ENCODE data around the gene PRKCI. TPM values are rescaled to one million over a fixed set of nuclear protein-coding genes. Genes with fewer than 3 reads are reported as not detected.

Gene PRKCI
- total RNA-seq, 1 experiment from 2014 or later = 25.2 TPM

DNA sequence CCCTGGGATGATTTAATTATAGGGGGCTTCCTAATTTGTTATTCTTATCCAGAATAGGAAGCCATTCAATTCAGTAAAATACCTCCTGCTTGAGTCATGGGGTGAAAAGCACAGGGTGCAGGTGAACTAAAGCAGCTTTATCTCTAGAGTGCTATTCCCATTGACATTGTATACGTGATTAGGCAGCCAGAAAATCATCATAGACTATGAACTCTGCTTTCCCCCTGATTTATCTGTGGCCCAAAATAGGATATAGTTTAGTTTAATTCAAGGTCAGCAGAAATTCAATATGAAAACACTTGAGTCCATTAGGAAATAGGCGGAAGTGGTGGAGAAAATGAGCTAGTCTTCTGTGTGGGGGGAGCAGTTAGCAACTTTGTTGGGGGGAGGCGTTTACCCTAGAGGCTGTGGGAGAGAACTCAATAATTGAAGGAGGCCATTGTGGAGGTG, 18.2 kb upstream of the PRKCI start:
- ATAC-seq (no peak), DNase-seq (ENCODE audit: low read depth, low spot score) (no peak)
- Histone ChIP-seq H3K36me3 (ENCODE audit: control insufficient read depth in 1 of 2, insufficient read depth in 2 of 2, low read length in 2 of 2) (no peaks in the 10 kb centered on the region), H3K9ac (ENCODE audit: low read length) (no peak overlapping the region), H3K27ac (ENCODE audit: low read depth, low read length) (no peak overlapping the region), H4K20me1 (ENCODE audit: insufficient read depth) (no peaks in the 10 kb centered on the region), H2AFZ (ENCODE audit: low read depth, low read length, poor library complexity, severe bottlenecking) (peak overlapping the region; percentile 17), H3K9me3 (ENCODE audit: control insufficient read depth in 1 of 2, insufficient read depth in 1 of 2, low read depth in 1 of 2, low read length in 2 of 2) (no peaks in the 10 kb centered on the region), H3K79me2 (ENCODE audit: insufficient read depth, low read length) (no peaks in the 10 kb centered on the region), H3K4me2 (ENCODE audit: low read length) (no peak overlapping the region), H3K9me2 (ENCODE audit: insufficient read depth) (no peaks in the 10 kb centered on the region), H3K4me3 (replicated peaks in 1 of 2; ENCODE audit: low read depth in 1 of 2, low read length in 2 of 2) (no peak overlapping the region), H3K4me1 (ENCODE audit: control insufficient read depth in 1 of 2, insufficient read depth in 2 of 2, low read length in 2 of 2) (no peaks in the 10 kb centered on the region), H3K27me3 (ENCODE audit: insufficient read depth, low read length) (no peaks in the 10 kb centered on the region)
- TF ChIP-seq, protein P1, sequence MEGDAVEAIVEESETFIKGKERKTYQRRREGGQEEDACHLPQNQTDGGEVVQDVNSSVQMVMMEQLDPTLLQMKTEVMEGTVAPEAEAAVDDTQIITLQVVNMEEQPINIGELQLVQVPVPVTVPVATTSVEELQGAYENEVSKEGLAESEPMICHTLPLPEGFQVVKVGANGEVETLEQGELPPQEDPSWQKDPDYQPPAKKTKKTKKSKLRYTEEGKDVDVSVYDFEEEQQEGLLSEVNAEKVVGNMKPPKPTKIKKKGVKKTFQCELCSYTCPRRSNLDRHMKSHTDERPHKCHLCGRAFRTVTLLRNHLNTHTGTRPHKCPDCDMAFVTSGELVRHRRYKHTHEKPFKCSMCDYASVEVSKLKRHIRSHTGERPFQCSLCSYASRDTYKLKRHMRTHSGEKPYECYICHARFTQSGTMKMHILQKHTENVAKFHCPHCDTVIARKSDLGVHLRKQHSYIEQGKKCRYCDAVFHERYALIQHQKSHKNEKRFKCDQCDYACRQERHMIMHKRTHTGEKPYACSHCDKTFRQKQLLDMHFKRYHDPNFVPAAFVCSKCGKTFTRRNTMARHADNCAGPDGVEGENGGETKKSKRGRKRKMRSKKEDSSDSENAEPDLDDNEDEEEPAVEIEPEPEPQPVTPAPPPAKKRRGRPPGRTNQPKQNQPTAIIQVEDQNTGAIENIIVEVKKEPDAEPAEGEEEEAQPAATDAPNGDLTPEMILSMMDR (IDR thresholded peaks at IDR 0.05 in 2 of 3, conservative IDR thresholded peaks at IDR 0.05 in 1 of 3; ENCODE audit: borderline replicate concordance in 1 of 3, insufficient read depth in 1 of 3, low read depth in 2 of 3, low read length in 2 of 3) = no peak
- no peak for TF ChIP-seq ZNF274 (IDR thresholded peaks at IDR 0.05; ENCODE audit: low read depth, low read length)
- TF ChIP-seq ATF3 (IDR thresholded peaks at IDR 0.05) = no peak
- no peak for TF ChIP-seq YY1 (IDR thresholded peaks at IDR 0.05; ENCODE audit: extremely low read depth, insufficient replicate concordance, low read depth, low read length)
- TF ChIP-seq, protein P2, sequence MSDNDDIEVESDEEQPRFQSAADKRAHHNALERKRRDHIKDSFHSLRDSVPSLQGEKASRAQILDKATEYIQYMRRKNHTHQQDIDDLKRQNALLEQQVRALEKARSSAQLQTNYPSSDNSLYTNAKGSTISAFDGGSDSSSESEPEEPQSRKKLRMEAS (IDR thresholded peaks at IDR 0.05) = no peak
- TF ChIP-seq SP1 (IDR thresholded peaks at IDR 0.05; ENCODE audit: low read depth) = no peak
- intact Hi-C loops (cut with micrococcal nuclease) = no loop called here
- no TSS peak for BruUV-seq (replicated peaks)
- ChIA-PET RAD21 (ENCODE audit: low non-redundant PET in 1 of 2, low total read pairs in 2 of 2, uncharacterized antibody in 2 of 2, unreplicated experiment in 2 of 2) (no interaction called here), CTCF (interaction anchor here (0.7 kb wide), 1 partner anchor 15 kb away, joined by 3 read pairs; no protein-coding TSS in a partner anchor), POLR2A (no interaction called here)

DNA sequence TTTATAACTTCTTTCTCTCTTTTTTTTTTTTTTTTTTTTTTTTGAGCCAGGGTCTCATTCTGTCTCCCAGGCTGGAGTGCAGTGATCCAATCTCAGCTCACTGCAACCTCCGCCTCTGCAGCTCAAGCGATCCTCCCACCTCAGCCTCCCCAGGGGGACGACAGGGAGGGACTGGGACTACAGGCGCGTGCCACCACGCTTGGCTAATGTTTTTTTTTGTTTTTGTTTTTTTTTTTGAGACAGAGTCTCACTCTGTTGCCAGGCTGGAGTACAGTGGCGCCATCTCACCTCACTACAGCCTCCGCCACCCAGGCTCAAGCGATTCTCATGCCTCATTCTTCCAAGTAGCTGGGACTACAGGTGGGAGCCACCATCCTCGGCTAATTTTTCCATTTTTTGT, 17.7 kb upstream of the PRKCI start:
- BruUV-seq (replicated peaks) = no TSS peak
- RAD21 ChIA-PET (ENCODE audit: low non-redundant PET in 1 of 2, low total read pairs in 2 of 2, uncharacterized antibody in 2 of 2, unreplicated experiment in 2 of 2) = no interaction called here
- Histone ChIP-seq H3K4me1 (ENCODE audit: control insufficient read depth in 1 of 2, insufficient read depth in 2 of 2, low read length in 2 of 2) (no peaks in the 10 kb centered on the region), H3K36me3 (ENCODE audit: control insufficient read depth in 1 of 2, insufficient read depth in 2 of 2, low read length in 2 of 2) (no peaks in the 10 kb centered on the region), H3K4me3 (replicated peaks in 1 of 2; ENCODE audit: low read depth in 1 of 2, low read length in 2 of 2) (no peak overlapping the region), H3K9ac (ENCODE audit: low read length) (no peak overlapping the region), H3K27ac (ENCODE audit: low read depth, low read length) (no peak overlapping the region), H3K79me2 (ENCODE audit: insufficient read depth, low read length) (no peaks in the 10 kb centered on the region), H4K20me1 (ENCODE audit: insufficient read depth) (no peaks in the 10 kb centered on the region), H3K27me3 (ENCODE audit: insufficient read depth, low read length) (no peaks in the 10 kb centered on the region), H2AFZ (ENCODE audit: low read depth, low read length, poor library complexity, severe bottlenecking) (no peak overlapping the region), H3K9me2 (ENCODE audit: insufficient read depth) (no peaks in the 10 kb centered on the region), H3K4me2 (ENCODE audit: low read length) (no peak overlapping the region), H3K9me3 (ENCODE audit: control insufficient read depth in 1 of 2, insufficient read depth in 1 of 2, low read depth in 1 of 2, low read length in 2 of 2) (no peaks in the 10 kb centered on the region)
- intact Hi-C loops (cut with micrococcal nuclease) = no loop called here
- TF ChIP-seq RAD21 (IDR thresholded peaks at IDR 0.05; ENCODE audit: low read depth) = no peak
- no peak for TF ChIP-seq EZH2phosphoT487 (IDR thresholded peaks at IDR 0.05; ENCODE audit: borderline replicate concordance)
- no peak for TF ChIP-seq JUND (IDR thresholded peaks at IDR 0.05)
- no peak for TF ChIP-seq EZH2 (IDR thresholded peaks at IDR 0.05)
- no peak for TF ChIP-seq ZBTB33 (IDR thresholded peaks at IDR 0.05; ENCODE audit: extremely low read depth, insufficient replicate concordance, low read length)
- TF ChIP-seq CEBPB (IDR thresholded peaks at IDR 0.05; ENCODE audit: low read depth) = no peak
- no peak for TF ChIP-seq ATF3 (IDR thresholded peaks at IDR 0.05)
- CTCF ChIA-PET = interaction anchor here (0.7 kb wide), 1 partner anchor 16 kb away, joined by 3 read pairs; no protein-coding TSS in a partner anchor
- no peak for ATAC-seq
- POLR2A ChIA-PET = no interaction called here
- no peak for DNase-seq (ENCODE audit: low read depth, low spot score)

Data from HCT116 (cell line).